NCI-H1417 (cell line): ENCODE results near the gene MDGA2.

Experiments used
- DNase-seq, 3 experiments: peaks; one replicate each; lab custom pipeline; 2025; lab: John Stamatoyannopoulos, UW

MDGA2 gene

GRCh38 chr14:47619392-47619791 is 56.0 kb downstream of the MDGA2 start:
- no peak for DNase-seq

- no peak for DNase-seq
Observed at GRCh38 chr14:47606566-47606965, 68.8 kb downstream of the MDGA2 start.

GRCh38 chr14:47596860-47597259 is 78.5 kb downstream of the MDGA2 start:
- DNase-seq: no peak

- DNase-seq: no peak
Observed at GRCh38 chr14:47596232-47596631, 79.2 kb downstream of the MDGA2 start.

- no peak for DNase-seq
Observed at GRCh38 chr14:47595552-47595951, 79.9 kb downstream of the MDGA2 start.

- DNase-seq: no peak
Observed at GRCh38 chr14:47590767-47591495, 84.5 kb downstream of the MDGA2 start.

- no peak for DNase-seq
Observed at GRCh38 chr14:47585447-47585846, 90.0 kb downstream of the MDGA2 start.

GRCh38 chr14:47567273-47567672 is 108.1 kb downstream of the MDGA2 start:
- no peak for DNase-seq

- no peak for DNase-seq
Observed at GRCh38 chr14:47557894-47558293, 117.5 kb downstream of the MDGA2 start.

GRCh38 chr14:47555333-47555732 is 120.1 kb downstream of the MDGA2 start:
- DNase-seq: no peak

GRCh38 chr14:47549886-47550285 is 125.5 kb downstream of the MDGA2 start:
- no peak for DNase-seq

GRCh38 chr14:47543459-47543858 is 131.9 kb downstream of the MDGA2 start:
- DNase-seq: peak in 1 of 3 experiments; percentile 18

- no peak for DNase-seq
Observed at GRCh38 chr14:47541662-47542061, 133.7 kb downstream of the MDGA2 start.

- no peak for DNase-seq
Observed at GRCh38 chr14:47539031-47539461, 136.4 kb downstream of the MDGA2 start.

GRCh38 chr14:47536341-47536740 is 139.1 kb downstream of the MDGA2 start:
- DNase-seq: no peak

GRCh38 chr14:47526591-47527244 is 148.7 kb downstream of the MDGA2 start:
- DNase-seq: no peak

GRCh38 chr14:47524524-47524923 is 150.9 kb downstream of the MDGA2 start:
- DNase-seq: no peak

- DNase-seq: no peak
Observed at GRCh38 chr14:47520382-47520781, 155.0 kb downstream of the MDGA2 start.

GRCh38 chr14:47511829-47512228 is 163.6 kb downstream of the MDGA2 start:
- no peak for DNase-seq

GRCh38 chr14:47509957-47510356 is 165.4 kb downstream of the MDGA2 start:
- no peak for DNase-seq

- no peak for DNase-seq
Observed at GRCh38 chr14:47507861-47508260, 167.5 kb downstream of the MDGA2 start.

GRCh38 chr14:47500369-47500768 is 175.0 kb downstream of the MDGA2 start:
- DNase-seq: no peak

GRCh38 chr14:47490766-47491165 is 184.6 kb downstream of the MDGA2 start:
- DNase-seq: no peak

GRCh38 chr14:47490353-47490752 is 185.1 kb downstream of the MDGA2 start:
- DNase-seq: no peak
